GM06990 (cell line): ENCODE results near the gene RAB40C.

Experiments used
- DNase-seq: peaks from one replicate; pipeline ENCODE4 v3.0.0-alpha.2; 2011; ENCODE audit not compliant: insufficient read length; ENCODE audit errors: extremely low read depth
- H3K27me3 ChIP-seq: replicated peaks from 2 replicates; pipeline ENCODE4 v1.6.0; 2011; ENCODE audit warnings: low read length; ENCODE audit not compliant: control insufficient read depth, insufficient read depth
- H3K36me3 ChIP-seq: 2 replicates; pipeline ENCODE4 v1.5.1; 2011; ENCODE audit warnings: low read length; ENCODE audit not compliant: control insufficient read depth, insufficient read depth
- H3K4me3 ChIP-seq: replicated peaks from 2 replicates; pipeline ENCODE4 v1.5.1; 2011; ENCODE audit warnings: low read depth, mild to moderate bottlenecking, control low read depth, low read length
- CTCF ChIP-seq: IDR thresholded peaks from 2 replicates; pipeline ENCODE4 v1.5.1; 2011; ENCODE audit warnings: low read length, control low read depth, mild to moderate bottlenecking, inconsistent platforms; ENCODE audit not compliant: insufficient read depth, poor library complexity, severe bottlenecking

RAB40C gene

GRCh38 chr16:554640-555365 lies 35.1 kb upstream of the RAB40C start:
- Histone ChIP-seq H3K4me3 (no peak overlapping the region), H3K27me3 (no peaks in the 10 kb centered on the region; the same call in 1 of the 2 replicates), H3K36me3 (peaks cover 9% of the 10 kb centered on the region)
- no peak for DNase-seq
- TF ChIP-seq CTCF, result no peak

GRCh38 chr16:555528-556473 lies 34.1 kb upstream of the RAB40C start:
- Histone ChIP-seq H3K4me3 (no peak overlapping the region), H3K27me3 (no peaks in the 10 kb centered on the region; the same call in 1 of the 2 replicates), H3K36me3 (peaks cover 8% of the 10 kb centered on the region)
- no peak for TF ChIP-seq CTCF
- DNase-seq, result no peak

- Histone ChIP-seq H3K36me3 (peaks cover 6% of the 10 kb centered on the region), H3K4me3 (no peak overlapping the region), H3K27me3 (no peaks in the 10 kb centered on the region; the same call in 1 of the 2 replicates)
- no peak for TF ChIP-seq CTCF
- DNase-seq, result no peak
These were observed 33.2 kb upstream of the RAB40C start for GRCh38 chr16:556474-557173.

- no peaks in the 10 kb centered on the region; the same call in none of the 2 replicates for H3K36me3 ChIP-seq
- H3K4me3 ChIP-seq, result no peak overlapping the region
- no peaks in the 10 kb centered on the region; the same call in 1 of the 2 replicates for H3K27me3 ChIP-seq
- TF ChIP-seq CTCF, result no peak
- DNase-seq, result no peak
These were observed 32.2 kb upstream of the RAB40C start for GRCh38 chr16:557463-558297.

GRCh38 chr16:558298-559020 lies 31.4 kb upstream of the RAB40C start:
- no peak for TF ChIP-seq CTCF
- Histone ChIP-seq H3K27me3 (no peaks in the 10 kb centered on the region; the same call in 1 of the 2 replicates), H3K36me3 (no peaks in the 10 kb centered on the region), H3K4me3 (no peak overlapping the region)
- no peak for DNase-seq
